ENCODE data around the gene DSCAM. TPM values are rescaled to one million over a fixed set of nuclear protein-coding genes. Genes with fewer than 3 reads are reported as not detected.

The DSCAM gene
- total and polyA plus RNA-seq, 3 donors from 2014 or later = 0.70 to 2.3 (median 2.0) TPM

- Histone ChIP-seq H3K27ac (no peak overlapping the region), H3K9me3 (no peaks in the 10 kb centered on the region), H3K36me3 (ENCODE audit: low read depth, missing control alignments) (no peaks in the 10 kb centered on the region), H3K4me1 (no peaks in the 10 kb centered on the region), H3K4me3 (no peak overlapping the region), H3K27me3 (no peaks in the 10 kb centered on the region)
- intact Hi-C loops (cut with DNase I; ENCODE audit: low total_unique reads) = no loop called here
- no peak for TF ChIP-seq CTCF (IDR thresholded peaks at IDR 0.05)
- TF ChIP-seq POLR2A (IDR thresholded peaks at IDR 0.05) = no peak
- 81 to 86% methylated on average over 7 of the region's 7 CpGs for whole genome bisulfite sequencing, 2 donors
- DNase-seq = no peak
Measured at GRCh38 chr21:40730426-40730800, 116.5 kb downstream of the DSCAM start.

- Histone ChIP-seq H3K27ac (no peak overlapping the region), H3K4me3 (no peak overlapping the region), H3K4me1 (no peaks in the 10 kb centered on the region), H3K36me3 (ENCODE audit: low read depth, missing control alignments) (no peaks in the 10 kb centered on the region), H3K9me3 (no peaks in the 10 kb centered on the region), H3K27me3 (no peaks in the 10 kb centered on the region)
- no peak for TF ChIP-seq POLR2A (IDR thresholded peaks at IDR 0.05)
- TF ChIP-seq CTCF (IDR thresholded peaks at IDR 0.05) = no peak
- 84 to 89% methylated on average over 8 of the region's 8 CpGs for WGBS, 2 donors
- no peak for DNase-seq
- intact Hi-C loops (cut with DNase I; ENCODE audit: low total_unique reads) = no loop called here
Measured at GRCh38 chr21:40729761-40730425, 117.1 kb downstream of the DSCAM start.

- intact Hi-C loops (cut with DNase I; ENCODE audit: low total_unique reads) = no loop called here
- TF ChIP-seq POLR2A (IDR thresholded peaks at IDR 0.05) (no peak), CTCF (IDR thresholded peaks at IDR 0.05) (no peak)
- Histone ChIP-seq H3K27me3 (no peaks in the 10 kb centered on the region), H3K4me3 (no peak overlapping the region), H3K27ac (no peak overlapping the region), H3K9me3 (no peaks in the 10 kb centered on the region), H3K36me3 (ENCODE audit: low read depth, missing control alignments) (no peaks in the 10 kb centered on the region), H3K4me1 (no peaks in the 10 kb centered on the region)
- DNase-seq = no peak
- WGBS, 2 donors = 88 to 90% methylated on average over 5 of the region's 5 CpGs
Measured at GRCh38 chr21:40723966-40724365, 123.0 kb downstream of the DSCAM start.

DNA sequence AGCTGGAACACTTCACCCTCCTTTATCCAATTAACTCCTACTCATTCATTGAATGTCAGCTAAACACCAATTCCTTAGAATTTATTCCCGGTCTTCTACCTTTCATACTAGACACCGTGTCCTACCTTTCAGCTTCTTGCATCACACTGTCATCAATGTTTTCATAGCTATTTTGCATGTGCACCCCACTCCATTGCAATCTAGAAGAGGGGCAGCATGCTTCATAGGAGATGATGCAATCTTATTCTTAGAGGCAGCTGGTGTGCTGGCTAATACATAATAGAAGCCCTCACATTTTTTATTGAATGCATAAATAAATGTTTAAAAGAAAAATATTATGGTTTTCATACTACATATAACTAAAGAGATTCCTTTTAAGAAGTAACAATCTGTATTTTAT, 123.6 kb downstream of the DSCAM start:
- DNase-seq = no peak
- no peaks in the 10 kb centered on the region for H3K36me3 ChIP-seq (ENCODE audit: low read depth, missing control alignments)
- intact Hi-C loops (cut with DNase I; ENCODE audit: low total_unique reads) = no loop called here
- no peaks in the 10 kb centered on the region for H3K4me1 ChIP-seq
- 88 to 96% methylated on average over 2 of the region's 2 CpGs for WGBS, 2 donors
- no peaks in the 10 kb centered on the region for H3K27me3 ChIP-seq
- no peak overlapping the region for H3K4me3 ChIP-seq
- H3K9me3 ChIP-seq = no peaks in the 10 kb centered on the region
- H3K27ac ChIP-seq = no peak overlapping the region
- TF ChIP-seq POLR2A (IDR thresholded peaks at IDR 0.05) (no peak), CTCF (IDR thresholded peaks at IDR 0.05) (no peak)

GRCh38 chr21:40719615-40720014, 127.3 kb downstream of the DSCAM start:
- Histone ChIP-seq H3K36me3 (ENCODE audit: low read depth, missing control alignments) (no peaks in the 10 kb centered on the region), H3K4me3 (no peak overlapping the region), H3K27me3 (no peaks in the 10 kb centered on the region), H3K27ac (no peak overlapping the region), H3K9me3 (no peaks in the 10 kb centered on the region), H3K4me1 (no peaks in the 10 kb centered on the region)
- intact Hi-C loops (cut with DNase I; ENCODE audit: low total_unique reads) = no loop called here
- TF ChIP-seq CTCF (IDR thresholded peaks at IDR 0.05) (no peak), POLR2A (IDR thresholded peaks at IDR 0.05) (no peak)
- WGBS, 2 donors = 97 to 100% methylated on average over 1 of the region's 1 CpG
- no peak for DNase-seq
